Measurements from ENCODE around the gene ARHGAP24. TPM values are rescaled to one million over a fixed set of nuclear protein-coding genes. Genes with fewer than 3 reads are reported as not detected.
"Not testable (repeated sequence)": the region's sequence is repeated elsewhere in the genome, so short reads cannot be mapped to it uniquely, and the experiment has no call there.

Gene ARHGAP24
- polyA plus RNA-seq, 4 donors = 109 to 126 (median 121) TPM

DNA sequence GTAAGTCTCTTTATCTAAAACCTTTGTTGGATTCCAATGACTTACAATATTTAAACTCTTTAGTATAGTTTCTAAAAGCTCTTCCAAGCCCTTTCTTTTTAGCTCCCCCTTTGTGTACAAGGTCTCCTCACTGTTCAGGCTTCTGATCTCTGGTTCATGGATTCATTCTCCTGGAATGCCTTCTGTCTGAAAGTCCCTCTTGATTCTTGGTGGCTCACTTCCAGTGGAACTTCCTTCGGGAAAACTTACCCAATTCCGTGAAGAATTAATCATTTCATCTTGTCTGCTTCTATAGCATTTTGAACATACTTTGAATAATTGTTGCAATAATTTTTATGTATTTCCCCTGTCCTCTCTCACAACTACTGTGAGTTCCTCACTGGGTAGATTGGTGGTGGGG is 3.6 kb downstream of the ARHGAP24 start:
- no peak for DNase-seq (ENCODE audit: low read depth in 4 of 4, low spot score in 3 of 4)

- DNase-seq (ENCODE audit: low read depth in 4 of 4, low spot score in 3 of 4) = no peak
Measured at GRCh38 chr4:85482010-85482738, 7.2 kb downstream of the ARHGAP24 start.

GRCh38 chr4:85486425-85487086 is 11.6 kb downstream of the ARHGAP24 start:
- no peak for DNase-seq (ENCODE audit: low read depth in 4 of 4, low spot score in 3 of 4)

- DNase-seq (ENCODE audit: low read depth in 4 of 4, low spot score in 3 of 4) = no peak
Measured at GRCh38 chr4:85488416-85488815, 13.5 kb downstream of the ARHGAP24 start.

DNA sequence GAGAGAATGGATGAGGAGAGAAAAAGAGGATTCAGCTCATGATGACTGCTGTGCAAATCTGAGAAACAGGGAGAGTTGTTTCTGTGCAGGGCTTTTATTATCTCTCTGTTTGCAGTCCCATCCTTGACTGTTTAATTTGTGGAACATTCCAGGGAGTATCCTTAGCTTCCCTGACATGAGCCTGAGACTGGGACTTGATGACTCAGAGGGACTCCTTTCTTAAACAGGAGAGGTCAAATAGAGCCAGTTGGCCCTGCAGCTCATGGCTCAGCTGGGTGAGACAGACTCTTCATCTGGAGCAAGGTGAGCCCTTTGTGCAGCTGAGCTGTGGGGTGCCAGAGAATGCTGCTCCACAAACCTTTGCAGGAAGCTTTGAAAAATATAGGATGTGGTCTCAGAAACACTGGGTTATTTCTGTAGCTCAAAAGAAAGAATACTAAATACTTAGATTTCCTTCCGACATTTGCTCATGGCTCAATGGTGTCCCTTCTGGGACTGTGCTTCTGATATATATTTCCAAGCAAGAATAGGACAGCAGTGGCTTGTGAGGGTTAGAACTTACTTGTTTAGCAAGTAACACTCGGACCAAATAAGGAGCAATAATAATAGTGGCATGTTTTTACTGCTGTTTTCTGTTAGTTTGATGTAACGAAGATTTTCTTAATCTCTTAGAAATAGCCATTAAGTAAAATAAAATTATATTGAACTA is 14.5 kb downstream of the ARHGAP24 start:
- DNase-seq (ENCODE audit: low read depth in 4 of 4, low spot score in 3 of 4) = no peak

DNA sequence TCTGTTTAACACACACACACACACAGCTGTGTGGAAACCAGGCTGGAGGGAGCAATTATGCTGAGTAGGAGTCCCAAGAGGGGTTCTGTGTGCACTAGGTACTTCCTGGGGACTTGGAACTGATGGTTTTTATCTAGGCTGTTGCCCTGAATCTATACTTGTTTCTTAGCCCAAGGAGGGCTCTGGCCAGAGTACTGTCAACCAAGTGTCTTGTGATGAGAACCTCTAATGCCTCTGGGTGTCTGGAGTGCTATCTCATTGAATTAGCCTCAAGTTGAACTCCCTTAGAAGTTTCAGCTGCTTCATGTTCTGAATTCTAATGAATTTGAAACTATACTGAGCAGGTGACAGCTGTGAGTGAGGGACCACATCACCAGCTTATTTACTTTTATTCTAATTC is 16.6 kb downstream of the ARHGAP24 start:
- DNase-seq (ENCODE audit: low read depth in 4 of 4, low spot score in 3 of 4) = no peak

DNA sequence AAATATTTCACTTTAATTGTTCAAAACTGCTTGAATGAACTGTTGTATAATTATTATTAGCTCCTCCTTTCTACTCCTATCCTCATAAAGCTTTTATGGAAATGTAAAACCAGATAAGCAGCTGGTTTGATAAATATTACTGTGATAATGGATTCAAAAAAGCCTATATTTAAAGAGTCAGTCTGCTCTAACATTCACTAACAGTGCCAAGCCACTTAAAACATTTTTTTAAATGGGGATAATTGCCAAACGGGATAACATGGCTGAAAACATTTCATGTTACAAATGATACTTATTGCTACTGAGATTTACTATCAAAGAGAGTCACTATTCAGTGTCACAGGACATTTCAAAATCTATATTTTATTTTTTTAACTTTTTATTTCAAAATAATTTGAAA is 17.4 kb downstream of the ARHGAP24 start:
- no peak for DNase-seq (ENCODE audit: low read depth in 4 of 4, low spot score in 3 of 4)

DNA sequence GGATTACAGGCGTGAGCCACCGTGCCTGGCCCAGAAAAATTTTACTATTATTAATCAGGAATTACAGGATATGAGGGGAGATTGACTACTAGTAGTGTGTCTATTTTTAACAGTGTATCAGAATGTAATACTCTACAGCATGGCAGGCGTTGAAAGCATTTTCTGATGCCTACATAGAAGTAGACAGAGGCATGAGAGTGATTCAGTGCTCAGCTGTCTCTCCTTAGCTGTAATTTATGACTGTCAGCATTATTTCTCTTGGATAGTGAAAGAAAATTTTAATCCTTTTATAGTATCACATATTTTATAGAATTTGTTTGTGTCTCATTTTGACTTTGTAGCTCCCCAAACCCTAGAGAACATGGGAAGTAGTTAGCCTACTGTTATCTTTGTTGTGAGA is 20.7 kb downstream of the ARHGAP24 start:
- no peak for DNase-seq (ENCODE audit: low read depth in 4 of 4, low spot score in 3 of 4)

DNA sequence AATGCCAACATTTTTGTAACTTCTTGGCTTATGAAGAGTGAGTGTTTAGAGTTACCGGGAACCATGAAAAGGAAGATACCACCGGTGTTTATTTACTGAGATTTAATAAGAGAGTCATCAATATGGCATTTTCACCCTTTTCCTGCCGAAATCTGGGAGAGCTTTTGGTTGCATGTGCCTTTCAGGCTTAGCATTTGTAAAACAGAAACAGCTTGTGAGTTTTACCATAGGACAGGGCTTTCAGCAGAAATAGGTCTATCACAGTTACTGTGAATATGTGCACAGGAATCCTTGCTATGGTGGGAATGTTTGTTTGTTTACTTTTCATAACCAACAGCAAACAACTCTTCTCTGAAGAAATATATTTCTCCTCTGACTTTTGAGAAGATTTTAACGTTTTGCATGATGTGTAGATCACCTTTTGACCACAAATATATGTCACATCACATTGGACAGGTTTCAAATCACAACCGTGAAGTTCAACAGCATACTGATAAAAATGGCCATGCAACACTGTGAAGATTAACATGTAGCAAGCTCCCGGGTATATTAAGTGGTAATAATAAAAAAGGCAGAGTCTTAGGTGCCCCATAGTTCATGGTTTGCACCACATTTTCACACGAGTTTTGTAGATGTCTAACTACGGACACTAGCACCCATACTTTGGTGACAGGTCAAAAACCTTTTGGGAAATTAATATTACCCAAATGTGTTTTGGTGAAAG is 21.3 kb downstream of the ARHGAP24 start:
- DNase-seq (ENCODE audit: low read depth in 4 of 4, low spot score in 3 of 4) = no peak

DNA sequence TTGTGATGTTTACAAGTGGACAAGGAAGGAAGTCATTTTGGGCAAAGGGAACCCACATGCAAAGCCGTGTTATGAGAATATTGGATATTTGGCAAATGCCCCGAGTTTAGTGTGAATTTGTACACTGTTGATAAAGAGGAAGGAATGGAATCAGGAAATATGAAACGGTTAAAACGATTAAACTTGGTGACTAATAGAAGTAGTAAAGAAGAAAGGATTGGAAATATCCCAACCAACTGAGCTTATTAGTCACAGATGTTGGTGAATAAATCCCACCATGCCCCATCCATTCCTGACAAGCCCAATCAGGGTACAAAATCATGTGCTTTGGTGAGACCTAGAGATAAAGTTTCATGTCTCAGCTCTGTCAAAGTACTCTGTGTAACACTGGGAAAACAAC is 22.0 kb downstream of the ARHGAP24 start:
- no peak for DNase-seq (ENCODE audit: low read depth in 4 of 4, low spot score in 3 of 4)

DNA sequence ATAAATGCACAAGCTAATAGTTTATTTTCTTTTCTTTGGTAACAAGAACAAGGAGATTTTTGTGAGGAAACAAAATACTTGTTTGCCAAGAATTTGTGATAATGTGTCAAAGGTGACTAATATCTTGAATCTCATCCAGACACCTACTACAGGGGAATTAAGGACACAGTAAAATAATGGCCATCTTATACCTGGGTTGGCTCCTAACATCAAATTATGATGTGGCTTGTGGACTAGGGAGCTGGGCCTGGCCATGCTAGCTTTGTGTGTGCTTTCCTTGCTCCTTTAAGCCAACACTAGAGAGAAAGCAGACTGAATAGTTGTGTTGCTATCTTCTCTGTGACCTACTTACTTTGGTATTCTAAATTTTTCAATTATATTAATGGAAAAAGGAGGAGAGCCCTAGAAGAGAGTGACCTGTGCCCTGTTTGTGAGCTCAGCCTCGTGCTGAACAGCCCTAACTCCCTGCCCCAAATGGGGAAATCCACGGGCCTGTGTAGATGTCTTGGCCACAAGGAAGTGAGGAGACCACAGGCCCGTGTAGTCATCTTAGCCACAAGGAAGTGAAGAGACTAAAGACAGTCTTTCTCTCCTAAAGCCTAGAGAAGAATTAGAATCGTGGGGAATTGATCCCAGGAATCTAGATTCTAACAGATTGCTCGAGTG is 23.3 kb downstream of the ARHGAP24 start:
- no peak for DNase-seq (ENCODE audit: low read depth in 4 of 4, low spot score in 3 of 4)

GRCh38 chr4:85499573-85499972 is 24.6 kb downstream of the ARHGAP24 start:
- DNase-seq (ENCODE audit: low read depth in 4 of 4, low spot score in 3 of 4) = no peak

DNA sequence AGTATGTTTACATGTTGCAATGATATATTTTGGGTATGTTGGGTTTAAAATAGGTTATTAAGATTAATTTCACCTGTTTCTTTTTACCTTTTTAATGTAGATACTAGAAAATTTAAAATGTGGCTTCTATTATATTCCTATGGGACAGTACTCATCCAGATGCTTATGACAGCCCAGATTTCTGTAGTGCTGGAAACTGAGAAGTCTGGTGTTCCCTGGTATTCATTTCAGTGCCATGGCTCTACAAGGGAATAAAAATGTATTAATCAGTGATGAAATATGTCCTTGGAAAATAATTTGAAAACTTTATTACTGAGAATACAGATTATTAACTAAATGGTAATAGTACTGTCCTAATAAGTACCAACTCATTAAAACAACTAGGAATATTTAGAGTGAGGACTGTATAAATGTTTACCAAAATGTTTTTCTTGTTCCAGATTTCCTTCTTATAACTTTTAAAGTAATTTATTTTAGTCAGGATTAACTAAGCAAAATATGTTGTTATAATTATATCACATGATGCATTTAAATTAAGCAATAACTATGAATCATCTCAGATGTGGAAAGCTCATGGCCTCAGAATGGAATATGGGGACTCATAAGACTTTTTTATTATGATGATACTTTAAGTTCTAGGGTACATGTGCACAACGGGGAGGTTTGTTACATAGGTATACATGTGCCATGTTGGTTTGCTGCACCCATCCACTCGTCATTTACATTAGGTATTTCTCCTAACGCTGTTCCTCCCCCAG is 25.3 kb downstream of the ARHGAP24 start:
- DNase-seq (ENCODE audit: low read depth in 4 of 4, low spot score in 3 of 4) = no peak

DNA sequence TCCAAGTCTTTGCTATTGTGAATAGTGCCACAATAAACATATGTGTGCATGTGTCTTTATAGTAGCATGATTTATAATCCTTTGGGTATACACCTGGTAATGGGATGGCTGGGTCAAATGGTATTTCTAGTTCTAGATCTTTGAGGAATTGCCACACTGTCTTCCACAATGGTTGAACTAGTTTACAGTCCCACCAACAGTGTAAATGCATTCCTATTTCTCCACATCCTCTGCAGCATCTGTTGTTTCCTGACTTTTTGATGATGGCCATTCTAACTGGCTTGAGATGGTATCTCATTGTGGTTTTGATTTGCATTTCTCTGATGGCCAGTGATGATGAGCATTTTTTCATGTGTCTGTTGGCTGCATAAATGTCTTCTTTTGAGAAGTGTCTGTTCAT is 26.2 kb downstream of the ARHGAP24 start:
- DNase-seq (ENCODE audit: low read depth in 4 of 4, low spot score in 3 of 4) = not testable (repeated sequence)

DNA sequence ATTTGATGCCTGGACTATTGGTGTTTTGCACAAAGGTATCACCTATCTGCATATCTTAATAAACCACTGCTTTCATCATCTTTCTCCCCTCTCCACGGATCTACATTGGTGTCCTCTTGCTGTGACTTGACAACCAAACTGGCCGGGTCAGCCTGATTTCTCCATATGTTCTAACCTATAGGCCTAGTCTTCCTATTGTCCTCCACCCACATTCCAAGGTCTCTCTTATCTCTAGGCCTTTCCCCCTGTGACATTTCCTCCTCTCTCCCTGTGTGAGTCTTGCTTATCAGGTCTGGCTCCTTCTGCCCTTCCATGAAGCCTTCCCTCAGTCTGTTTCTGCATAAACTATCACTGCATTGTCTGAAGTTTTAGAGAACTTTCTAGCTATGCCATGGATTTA is 33.7 kb downstream of the ARHGAP24 start:
- DNase-seq (ENCODE audit: low read depth in 4 of 4, low spot score in 3 of 4) = no peak

GRCh38 chr4:85509882-85510631 is 35.1 kb downstream of the ARHGAP24 start:
- no peak for DNase-seq (ENCODE audit: low read depth in 4 of 4, low spot score in 3 of 4)

- no peak for DNase-seq (ENCODE audit: low read depth in 4 of 4, low spot score in 3 of 4)
Measured at GRCh38 chr4:85510632-85510984, 35.7 kb downstream of the ARHGAP24 start.

GRCh38 chr4:85512446-85513205 is 37.7 kb downstream of the ARHGAP24 start:
- no peak for DNase-seq (ENCODE audit: low read depth in 4 of 4, low spot score in 3 of 4)

All from right renal pelvis (tissue), 4 donors.